ENCODE data around the gene NUDCD2.

Gene NUDCD2

DNA sequence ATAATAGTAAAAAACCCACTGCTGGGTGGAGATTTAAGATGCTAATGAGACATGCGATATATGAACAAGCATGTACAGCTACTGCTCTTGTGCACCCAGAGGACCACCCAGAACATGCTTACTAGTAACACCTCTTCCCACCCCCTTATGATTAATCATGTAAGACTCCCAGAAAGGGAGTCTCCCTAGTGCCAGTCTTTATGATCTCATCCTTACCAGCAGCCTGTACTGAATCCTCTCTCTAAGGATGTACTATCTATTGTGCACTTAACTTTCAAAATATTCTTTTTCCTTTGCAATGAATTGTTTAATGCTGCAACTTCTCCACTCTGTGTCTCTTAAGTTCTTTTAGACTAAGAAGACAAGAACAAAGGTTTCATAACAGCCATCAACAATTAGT is 36.4 kb upstream of the NUDCD2 start:
- TF ChIP-seq, protein P1, sequence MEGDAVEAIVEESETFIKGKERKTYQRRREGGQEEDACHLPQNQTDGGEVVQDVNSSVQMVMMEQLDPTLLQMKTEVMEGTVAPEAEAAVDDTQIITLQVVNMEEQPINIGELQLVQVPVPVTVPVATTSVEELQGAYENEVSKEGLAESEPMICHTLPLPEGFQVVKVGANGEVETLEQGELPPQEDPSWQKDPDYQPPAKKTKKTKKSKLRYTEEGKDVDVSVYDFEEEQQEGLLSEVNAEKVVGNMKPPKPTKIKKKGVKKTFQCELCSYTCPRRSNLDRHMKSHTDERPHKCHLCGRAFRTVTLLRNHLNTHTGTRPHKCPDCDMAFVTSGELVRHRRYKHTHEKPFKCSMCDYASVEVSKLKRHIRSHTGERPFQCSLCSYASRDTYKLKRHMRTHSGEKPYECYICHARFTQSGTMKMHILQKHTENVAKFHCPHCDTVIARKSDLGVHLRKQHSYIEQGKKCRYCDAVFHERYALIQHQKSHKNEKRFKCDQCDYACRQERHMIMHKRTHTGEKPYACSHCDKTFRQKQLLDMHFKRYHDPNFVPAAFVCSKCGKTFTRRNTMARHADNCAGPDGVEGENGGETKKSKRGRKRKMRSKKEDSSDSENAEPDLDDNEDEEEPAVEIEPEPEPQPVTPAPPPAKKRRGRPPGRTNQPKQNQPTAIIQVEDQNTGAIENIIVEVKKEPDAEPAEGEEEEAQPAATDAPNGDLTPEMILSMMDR (IDR thresholded peaks at IDR 0.05; ENCODE audit: control insufficient read depth, insufficient read depth, low read depth, low read length, missing control alignments): no peak
- no peak for DNase-seq (ENCODE audit: low read depth)
- H3K4me3 ChIP-seq (ENCODE audit: control insufficient read depth, low read depth, low read length): no peak overlapping the region

- TF ChIP-seq, protein P1 (IDR thresholded peaks at IDR 0.05; ENCODE audit: control insufficient read depth, insufficient read depth, low read depth, low read length, missing control alignments): no peak
- no peak overlapping the region for H3K4me3 ChIP-seq (ENCODE audit: control insufficient read depth, low read depth, low read length)
- DNase-seq (ENCODE audit: low read depth): no peak
These were observed 29.8 kb upstream of the NUDCD2 start for GRCh38 chr5:163489745-163490075.

- TF ChIP-seq, protein P1 (IDR thresholded peaks at IDR 0.05; ENCODE audit: control insufficient read depth, insufficient read depth, low read depth, low read length, missing control alignments): peak; percentile 23
- no peak for DNase-seq (ENCODE audit: low read depth)
- no peak overlapping the region for H3K4me3 ChIP-seq (ENCODE audit: control insufficient read depth, low read depth, low read length)
These were observed 29.3 kb upstream of the NUDCD2 start for GRCh38 chr5:163489055-163489744.

DNA sequence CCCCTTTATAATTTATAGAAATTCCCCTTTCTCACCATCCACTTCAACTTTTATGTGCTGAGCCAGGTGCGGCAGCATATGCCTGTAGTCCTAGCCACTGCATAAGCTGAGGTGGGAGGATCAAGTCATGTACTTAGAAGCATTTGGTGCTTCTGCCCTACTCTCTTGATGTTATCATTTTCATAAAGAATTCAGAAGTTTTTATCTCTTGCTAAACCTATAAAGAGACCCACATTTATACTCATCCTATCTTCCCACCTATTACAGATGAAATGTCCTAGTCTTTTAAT is 19.0 kb upstream of the NUDCD2 start:
- no peak overlapping the region for H3K4me3 ChIP-seq (ENCODE audit: control insufficient read depth, low read depth, low read length)
- TF ChIP-seq, protein P1 (IDR thresholded peaks at IDR 0.05; ENCODE audit: control insufficient read depth, insufficient read depth, low read depth, low read length, missing control alignments): no peak
- no peak for DNase-seq (ENCODE audit: low read depth)

DNA sequence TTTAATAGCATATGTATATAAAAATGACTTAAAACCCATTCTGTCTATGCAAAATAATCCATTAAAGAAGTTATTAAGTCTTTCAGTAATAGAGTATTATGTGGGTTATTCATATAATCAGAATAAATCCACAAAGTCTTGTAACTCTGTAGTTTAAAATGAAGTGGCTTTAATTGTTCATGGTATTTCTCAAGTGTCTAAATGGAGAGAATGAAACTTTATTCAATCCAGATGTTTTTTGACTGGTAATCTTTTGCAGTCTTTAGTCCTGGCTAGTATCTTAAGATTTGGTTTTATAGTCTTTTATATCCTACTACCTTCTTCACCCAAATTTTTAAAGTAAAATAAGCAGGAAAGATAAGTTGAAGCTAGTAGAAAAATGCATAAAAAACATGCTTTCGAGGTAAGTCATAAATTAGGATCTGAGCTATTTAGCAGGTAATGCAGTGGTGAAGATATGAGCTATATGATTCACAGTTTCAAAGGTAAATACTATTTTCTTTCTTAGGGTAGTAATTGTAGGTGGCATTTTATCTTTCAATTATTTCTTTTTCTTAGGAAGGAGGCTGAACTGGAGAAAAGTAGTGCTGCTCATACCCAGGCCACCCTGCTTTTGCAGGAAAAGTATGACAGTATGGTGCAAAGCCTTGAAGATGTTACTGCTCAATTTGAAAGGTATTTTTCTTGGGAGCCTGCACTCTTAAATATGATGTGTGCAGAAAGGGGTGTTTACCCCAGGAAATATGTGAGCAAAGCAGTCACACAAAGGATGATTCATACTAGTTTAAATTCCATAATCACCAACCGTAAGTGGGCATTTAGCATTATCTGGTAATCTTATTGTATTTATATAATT is 18.5 kb upstream of the NUDCD2 start:
- no peak overlapping the region for H3K4me3 ChIP-seq (ENCODE audit: control insufficient read depth, low read depth, low read length)
- DNase-seq (ENCODE audit: low read depth): no peak
- TF ChIP-seq, protein P1 (IDR thresholded peaks at IDR 0.05; ENCODE audit: control insufficient read depth, insufficient read depth, low read depth, low read length, missing control alignments): no peak

GRCh38 chr5:163475411-163475810 is 15.5 kb upstream of the NUDCD2 start:
- TF ChIP-seq, protein P1 (IDR thresholded peaks at IDR 0.05; ENCODE audit: control insufficient read depth, insufficient read depth, low read depth, low read length, missing control alignments): no peak
- DNase-seq (ENCODE audit: low read depth): no peak
- no peak overlapping the region for H3K4me3 ChIP-seq (ENCODE audit: control insufficient read depth, low read depth, low read length)
